OCI-LY3 (cell line): Measurements from ENCODE around the gene RNF34.

Experiments used
- H2AFZ ChIP-seq: fragments of 200-600, 300-600 bp; shearing (Covaris generic); 2 replicates; pipeline ENCODE4 v1.6.0; 2014; ENCODE audit warnings: antibody characterized with exemption, low read depth, low read length
- H3K27ac ChIP-seq: fragments of 200-600, 300-600 bp; sonication (generic); 2 replicates; pipeline ENCODE4 v1.5.1; 2014; ENCODE audit warnings: mild to moderate bottlenecking, low read length, moderate library complexity, mixed read lengths
- H3K27me3 ChIP-seq: fragments of 200-600, 300-600 bp; sonication (generic); 2 replicates; pipeline ENCODE4 v1.6.1; 2014; ENCODE audit warnings: low read depth, low read length, mixed read lengths
- H3K36me3 ChIP-seq: fragments of 200-600, 300-600 bp; sonication (generic); replicated peaks from 2 replicates; pipeline ENCODE3; 2014; ENCODE audit warnings: low read depth, low read length, mixed read lengths
- H3K4me1 ChIP-seq: fragments of 300-600, 200-600 bp; sonication (generic); 2 replicates; pipeline ENCODE4 v1.6.1; 2014; ENCODE audit warnings: low read length, mixed read lengths
- H3K4me2 ChIP-seq: fragments of 200-600, 300-600 bp; sonication (generic); 2 replicates; pipeline ENCODE4 v1.6.1; 2014; ENCODE audit warnings: low read length, mixed read lengths
- H3K4me3 ChIP-seq: fragments of 300-600, 200-600 bp; sonication (generic); 2 replicates; pipeline ENCODE4 v1.5.1; 2014; ENCODE audit warnings: antibody characterized with exemption, mild to moderate bottlenecking, low read length, moderate library complexity
- H3K79me2 ChIP-seq: fragments of 300-600, 200-600 bp; shearing (Covaris generic); 2 replicates; pipeline ENCODE4 v1.6.1; 2014; ENCODE audit warnings: mild to moderate bottlenecking, low read length, mixed read lengths
- H3K9ac ChIP-seq: fragments of 300-600, 200-600 bp; shearing (Covaris generic); 2 replicates; pipeline ENCODE4 v1.6.0; 2014; ENCODE audit warnings: mild to moderate bottlenecking, low read length, moderate library complexity
- H3K9me3 ChIP-seq: fragments of 200-600, 300-600 bp; shearing (Covaris generic); 2 replicates; pipeline ENCODE4 v1.6.1; 2014; ENCODE audit warnings: low read length, mixed read lengths; ENCODE audit not compliant: insufficient read depth
- H4K20me1 ChIP-seq: fragments of 200-600, 300-600 bp; sonication (generic); 2 replicates; pipeline ENCODE4 v1.6.1; 2016; ENCODE audit warnings: low read length, mixed read lengths; ENCODE audit not compliant: insufficient read depth
- EZH2phosphoT487 ChIP-seq: fragments of 200-600 bp; shearing (Covaris generic); IDR thresholded peaks from 2 replicates; pipeline ENCODE4 v1.6.1; 2018; ENCODE audit warnings: antibody characterized with exemption, mixed run types, low read depth
- TF ChIP-seq, protein P1 (sequence below): fragments of 200-600, 300-600 bp; sonication (generic); IDR thresholded peaks from 2 replicates; pipeline ENCODE4 v1.5.1; 2014; ENCODE audit warnings: antibody characterized with exemption, low read length, low read depth

Gene RNF34

DNA sequence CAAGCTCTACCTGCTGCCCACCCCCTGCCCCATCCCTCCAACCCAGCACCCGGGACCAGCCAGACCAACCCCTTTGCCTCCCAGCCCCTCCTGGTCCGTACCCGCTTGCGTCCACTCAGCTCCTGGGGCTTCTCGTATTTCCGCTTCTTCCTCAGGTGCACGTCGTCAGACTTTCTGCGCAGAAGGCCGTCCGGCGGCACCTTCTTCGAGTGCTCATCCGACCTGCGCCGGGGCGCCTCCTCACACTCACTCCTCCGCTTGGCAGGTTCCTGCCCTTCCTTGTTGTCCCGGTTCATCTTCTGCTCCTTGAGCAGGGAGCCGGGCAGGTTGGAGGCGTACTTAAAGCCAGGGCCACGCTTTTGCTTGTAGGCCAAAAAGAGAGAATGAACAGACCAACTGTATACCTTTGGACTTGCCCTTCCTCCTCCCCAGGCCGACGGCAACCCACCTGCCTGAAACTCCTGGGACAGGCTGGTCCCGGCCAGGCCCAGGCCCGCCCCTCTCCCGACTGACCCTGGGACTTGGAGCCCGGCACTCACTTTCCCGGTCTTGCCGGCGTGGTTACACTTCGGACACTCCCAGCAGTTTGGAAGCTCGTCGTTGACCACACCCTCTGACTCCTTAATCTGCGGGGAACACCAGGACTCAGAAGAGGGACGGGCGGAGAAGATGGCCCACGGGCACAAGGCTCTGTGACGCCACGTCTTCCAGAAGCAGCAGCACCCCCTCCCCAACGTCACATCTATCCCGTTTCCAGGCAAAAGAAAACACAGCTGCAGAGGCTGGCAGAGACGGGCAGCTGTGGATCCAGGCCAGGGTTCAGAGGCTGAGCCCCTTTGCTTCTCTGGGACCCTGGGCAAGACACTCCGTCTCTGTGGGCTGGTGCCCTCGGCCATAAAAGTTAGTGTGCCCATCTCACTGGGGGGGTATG is 44.3 kb downstream of the RNF34 start:
- no peak overlapping the region for H3K4me2 ChIP-seq
- peaks cover 84% of the 10 kb centered on the region for H3K36me3 ChIP-seq
- H3K9me3 ChIP-seq, result no peaks in the 10 kb centered on the region
- H3K4me3 ChIP-seq, result no peak overlapping the region
- peaks cover 74% of the 10 kb centered on the region for H3K79me2 ChIP-seq
- H4K20me1 ChIP-seq, result peaks cover 72% of the 10 kb centered on the region
- H3K27me3 ChIP-seq, result no peaks in the 10 kb centered on the region
- no peaks in the 10 kb centered on the region for H3K4me1 ChIP-seq
- no peak overlapping the region for H2AFZ ChIP-seq
- no peak overlapping the region for H3K9ac ChIP-seq
- TF ChIP-seq, protein P1, sequence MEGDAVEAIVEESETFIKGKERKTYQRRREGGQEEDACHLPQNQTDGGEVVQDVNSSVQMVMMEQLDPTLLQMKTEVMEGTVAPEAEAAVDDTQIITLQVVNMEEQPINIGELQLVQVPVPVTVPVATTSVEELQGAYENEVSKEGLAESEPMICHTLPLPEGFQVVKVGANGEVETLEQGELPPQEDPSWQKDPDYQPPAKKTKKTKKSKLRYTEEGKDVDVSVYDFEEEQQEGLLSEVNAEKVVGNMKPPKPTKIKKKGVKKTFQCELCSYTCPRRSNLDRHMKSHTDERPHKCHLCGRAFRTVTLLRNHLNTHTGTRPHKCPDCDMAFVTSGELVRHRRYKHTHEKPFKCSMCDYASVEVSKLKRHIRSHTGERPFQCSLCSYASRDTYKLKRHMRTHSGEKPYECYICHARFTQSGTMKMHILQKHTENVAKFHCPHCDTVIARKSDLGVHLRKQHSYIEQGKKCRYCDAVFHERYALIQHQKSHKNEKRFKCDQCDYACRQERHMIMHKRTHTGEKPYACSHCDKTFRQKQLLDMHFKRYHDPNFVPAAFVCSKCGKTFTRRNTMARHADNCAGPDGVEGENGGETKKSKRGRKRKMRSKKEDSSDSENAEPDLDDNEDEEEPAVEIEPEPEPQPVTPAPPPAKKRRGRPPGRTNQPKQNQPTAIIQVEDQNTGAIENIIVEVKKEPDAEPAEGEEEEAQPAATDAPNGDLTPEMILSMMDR, result no peak
- no peak for TF ChIP-seq EZH2phosphoT487
- H3K27ac ChIP-seq, result no peak overlapping the region

DNA sequence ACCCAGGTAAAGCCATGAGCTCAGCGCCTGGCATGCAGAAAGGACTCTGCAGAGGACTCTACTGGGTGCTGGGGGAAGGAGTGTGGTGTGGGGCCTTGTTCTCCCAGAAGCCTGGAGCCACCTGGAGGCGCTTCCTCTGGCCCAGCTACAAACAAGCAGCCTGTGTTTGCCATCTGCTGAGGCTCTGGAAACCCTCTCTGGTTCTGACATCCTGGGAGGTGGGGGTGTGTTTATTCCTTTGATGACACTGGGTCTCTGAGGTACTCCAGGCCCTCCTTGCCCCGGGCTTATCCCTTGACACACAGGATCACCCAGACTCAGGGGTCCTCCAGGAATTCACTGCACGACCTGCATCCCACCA is 44.9 kb downstream of the RNF34 start:
- peaks cover 74% of the 10 kb centered on the region for H4K20me1 ChIP-seq
- H3K36me3 ChIP-seq, result peaks cover 83% of the 10 kb centered on the region
- H3K9ac ChIP-seq, result no peak overlapping the region

DNA sequence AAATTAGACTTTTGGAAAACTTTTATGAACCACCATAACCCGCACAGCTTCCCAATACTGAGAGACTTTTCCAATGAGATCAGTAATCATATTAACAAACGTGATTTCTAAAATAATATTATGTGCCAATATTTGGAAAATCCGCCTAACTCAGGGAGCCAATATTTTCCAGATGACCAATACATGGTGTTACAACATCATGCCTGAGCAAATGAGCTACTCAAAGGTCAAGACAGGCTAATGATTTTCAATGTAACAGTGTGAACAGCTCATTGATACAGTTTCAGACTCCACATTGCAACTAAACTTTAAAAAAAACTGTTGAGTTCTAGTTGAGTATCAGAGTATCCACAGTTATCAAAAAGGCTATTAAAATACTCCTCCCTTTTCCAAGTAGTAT is 46.8 kb downstream of the RNF34 start:
- H3K4me3 ChIP-seq, result no peak overlapping the region
- no peak overlapping the region for H3K4me2 ChIP-seq
- H2AFZ ChIP-seq, result no peak overlapping the region
- H3K36me3 ChIP-seq, result peaks cover 69% of the 10 kb centered on the region
- H3K79me2 ChIP-seq, result peaks cover 82% of the 10 kb centered on the region
- no peak overlapping the region for H3K27ac ChIP-seq
- H3K9ac ChIP-seq, result no peak overlapping the region
- 0 out of 2 replicates have a peak, but pooled peaks cover under 1% of the 10 kb centered on the region for H3K4me1 ChIP-seq
- no peaks in the 10 kb centered on the region for H3K9me3 ChIP-seq
- no peaks in the 10 kb centered on the region for H3K27me3 ChIP-seq
- peaks cover 81% of the 10 kb centered on the region for H4K20me1 ChIP-seq
- TF ChIP-seq, protein P1, result no peak

More for the DNA sequence above, 44.9 kb downstream of the RNF34 start:
- H3K27ac ChIP-seq, result no peak overlapping the region
- H3K9me3 ChIP-seq, result no peaks in the 10 kb centered on the region
- no peak for TF ChIP-seq EZH2phosphoT487
- TF ChIP-seq, protein P1, result no peak
- peaks cover 77% of the 10 kb centered on the region for H3K79me2 ChIP-seq
- no peaks in the 10 kb centered on the region for H3K27me3 ChIP-seq
- no peaks in the 10 kb centered on the region for H3K4me1 ChIP-seq
- H2AFZ ChIP-seq, result no peak overlapping the region
- no peak overlapping the region for H3K4me3 ChIP-seq
- no peak overlapping the region for H3K4me2 ChIP-seq

DNA sequence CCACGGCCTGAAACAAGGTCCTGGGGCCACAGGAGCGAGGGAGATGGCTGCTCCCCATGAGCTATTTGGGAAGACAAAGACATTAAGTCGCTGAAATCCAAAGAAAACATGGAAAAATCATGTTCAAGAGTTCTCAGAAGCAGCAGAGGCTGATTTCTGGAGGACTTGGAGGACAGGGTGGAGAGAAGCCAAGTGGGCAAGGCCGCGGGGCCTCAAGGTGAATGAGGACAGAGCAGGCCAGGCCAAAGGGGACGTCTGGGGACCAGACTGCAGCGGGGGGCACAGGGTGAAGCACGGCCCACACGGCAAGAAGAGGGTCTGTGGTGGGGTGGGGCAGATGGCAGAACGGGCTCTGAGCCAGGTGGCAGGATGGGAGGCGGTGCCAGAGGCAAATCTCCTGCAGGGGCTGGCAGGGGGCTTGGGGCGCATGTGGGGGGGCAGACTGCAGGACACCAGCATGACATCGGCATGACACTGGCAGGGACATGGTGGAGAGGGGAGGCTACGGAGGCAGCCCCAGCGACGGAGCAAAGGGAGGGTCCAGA is 48.9 kb downstream of the RNF34 start:
- H3K4me2 ChIP-seq, result no peak overlapping the region
- TF ChIP-seq, protein P1, result no peak
- TF ChIP-seq EZH2phosphoT487, result no peak
- no peak overlapping the region for H2AFZ ChIP-seq
- peaks cover 6% of the 10 kb centered on the region; the same call in 1 of the 2 replicates for H3K4me1 ChIP-seq
- peaks cover 96% of the 10 kb centered on the region for H3K79me2 ChIP-seq
- peaks cover 91% of the 10 kb centered on the region for H4K20me1 ChIP-seq
- H3K27me3 ChIP-seq, result no peaks in the 10 kb centered on the region
- H3K4me3 ChIP-seq, result no peak overlapping the region
- peaks cover 65% of the 10 kb centered on the region for H3K36me3 ChIP-seq
- H3K9me3 ChIP-seq, result no peaks in the 10 kb centered on the region
- no peak overlapping the region for H3K9ac ChIP-seq
- H3K27ac ChIP-seq, result no peak overlapping the region
